GM19238 (cell line): ENCODE results near the gene C2CD2.

Experiments
- DNase-seq: peaks from one replicate; pipeline ENCODE4 v3.0.0; 2011; ENCODE audit warnings: low spot score; ENCODE audit not compliant: insufficient read length

Gene C2CD2

GRCh38 chr21:41914965-41915364 lies 38.9 kb downstream of the C2CD2 start:
- DNase-seq: no peak

DNA sequence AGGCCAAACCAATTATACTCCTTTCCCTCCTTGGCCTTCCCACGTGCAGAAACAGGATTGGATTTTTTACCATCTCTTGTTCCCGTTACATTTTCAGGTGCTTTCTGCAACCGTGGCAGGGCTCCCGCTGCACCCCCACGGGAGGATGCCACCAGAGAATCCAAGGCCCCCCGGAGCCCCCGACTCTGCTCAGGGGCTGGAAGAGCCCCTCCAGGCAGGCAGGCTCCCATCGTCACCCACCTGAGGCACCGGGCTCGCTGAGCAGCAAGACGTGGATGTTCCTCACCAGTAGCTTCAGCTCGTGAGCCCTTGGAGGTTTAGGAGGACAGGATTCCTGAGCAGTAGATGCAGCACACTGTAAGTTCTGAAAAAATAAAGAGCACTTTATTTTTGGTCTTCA lies 39.5 kb downstream of the C2CD2 start:
- no peak for DNase-seq

GRCh38 chr21:41913230-41913629 lies 40.6 kb downstream of the C2CD2 start:
- DNase-seq: no peak

DNA sequence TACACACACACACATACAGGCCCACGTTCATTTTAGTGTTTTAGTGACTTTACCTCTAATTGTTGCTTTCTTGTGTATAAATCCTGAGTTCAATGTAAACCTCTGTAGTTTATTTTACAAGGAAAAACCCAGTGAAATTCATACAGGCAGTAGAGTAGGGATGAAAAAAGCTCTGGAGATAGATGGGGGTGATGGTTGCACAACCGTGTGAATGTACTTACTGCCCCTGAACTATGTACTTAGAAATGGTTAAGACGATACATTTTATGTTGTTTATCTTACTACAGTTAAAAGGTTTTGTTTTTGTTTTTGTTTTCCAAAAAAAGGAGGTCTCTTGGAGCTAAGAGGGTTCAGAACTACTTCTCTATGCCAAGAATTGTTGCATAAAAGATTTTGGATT lies 45.0 kb downstream of the C2CD2 start:
- no peak for DNase-seq

- DNase-seq: no peak
These were observed 46.1 kb downstream of the C2CD2 start for GRCh38 chr21:41907496-41908258.

GRCh38 chr21:41906770-41907169 lies 47.0 kb downstream of the C2CD2 start:
- DNase-seq: no peak

- no peak for DNase-seq
These were observed 50.1 kb downstream of the C2CD2 start for GRCh38 chr21:41903559-41904351.

DNA sequence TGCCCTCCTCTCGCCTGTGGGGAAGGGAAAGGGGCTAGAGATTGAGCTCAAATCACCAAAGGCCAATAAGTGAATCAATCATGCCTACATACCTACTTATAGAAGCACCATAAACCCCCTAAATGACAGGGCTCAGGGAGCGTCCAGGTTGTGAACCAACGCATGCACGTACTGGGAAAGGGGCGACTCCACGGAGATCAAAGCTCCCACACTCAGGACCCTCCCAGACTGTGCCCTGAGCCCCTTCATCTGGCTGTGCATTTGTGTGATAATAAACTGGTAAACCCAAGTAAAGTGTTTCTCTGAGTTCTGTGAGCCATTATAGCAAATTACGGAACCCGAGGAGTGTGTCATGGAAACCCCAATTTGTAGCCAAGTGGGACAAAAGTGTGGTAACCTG lies 50.9 kb downstream of the C2CD2 start:
- no peak for DNase-seq

- DNase-seq: no peak
These were observed 52.0 kb downstream of the C2CD2 start for GRCh38 chr21:41901782-41902181.

- DNase-seq: no peak
These were observed 52.7 kb downstream of the C2CD2 start for GRCh38 chr21:41901099-41901498.

DNA sequence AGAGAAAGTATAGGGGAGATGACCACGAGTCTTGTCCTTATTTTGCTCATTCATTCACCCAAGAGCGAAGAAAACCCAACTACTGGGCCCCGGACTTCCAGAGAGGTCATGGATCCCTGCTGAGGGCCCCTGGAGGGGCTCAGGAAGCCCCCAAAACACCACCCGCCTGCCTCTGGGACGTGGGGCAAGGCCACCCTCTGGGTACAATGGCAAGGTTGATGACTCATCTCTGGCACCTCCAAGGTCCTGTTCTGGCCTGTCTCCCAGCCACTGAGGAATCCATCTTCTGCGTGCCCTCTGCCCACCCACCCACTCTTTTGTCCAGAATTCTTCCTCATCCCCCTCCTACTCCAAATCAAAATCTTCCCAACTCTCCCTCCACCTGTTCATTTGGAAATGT lies 53.4 kb downstream of the C2CD2 start:
- no peak for DNase-seq

- DNase-seq: no peak
These were observed 54.2 kb downstream of the C2CD2 start for GRCh38 chr21:41899426-41900202.

DNA sequence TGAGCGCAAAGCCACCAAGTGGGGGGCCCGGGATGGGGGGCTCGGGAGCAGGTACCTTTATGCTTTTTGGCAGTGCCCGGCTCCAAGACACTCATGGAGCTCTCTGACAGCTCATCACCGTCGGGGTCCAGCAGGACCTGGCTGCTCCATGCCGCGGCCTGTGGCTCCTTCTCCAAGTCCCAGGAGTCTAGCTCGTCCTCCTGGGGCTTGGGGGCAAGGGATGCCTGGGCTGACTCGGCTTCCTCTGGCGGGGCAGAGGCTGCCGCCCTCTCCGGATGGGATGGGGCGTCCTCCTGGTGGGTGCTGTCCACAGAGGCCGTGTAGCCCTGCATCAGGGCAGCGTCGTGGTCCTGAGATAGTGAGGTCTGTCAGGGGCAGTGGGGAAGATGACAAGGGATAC lies 54.8 kb downstream of the C2CD2 start:
- no peak for DNase-seq

DNA sequence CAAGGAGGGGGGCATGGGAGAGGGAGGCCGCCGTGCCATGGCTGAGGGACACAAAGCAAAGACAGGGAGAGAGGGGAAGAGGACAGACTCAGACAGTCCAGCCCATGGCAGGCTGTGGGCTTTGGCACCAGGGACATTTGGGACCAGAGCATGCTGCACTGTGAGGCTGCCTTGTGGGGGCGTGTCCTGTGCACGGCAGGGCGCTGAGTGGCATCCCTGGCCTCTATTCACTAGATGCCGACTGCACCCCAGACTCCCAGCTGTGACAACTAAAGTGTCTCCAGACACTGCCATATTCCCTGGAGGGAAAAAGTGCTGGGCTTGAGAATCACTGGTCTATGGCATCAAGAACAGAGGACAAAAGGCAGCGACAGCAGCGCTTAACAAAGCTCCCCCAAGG lies 56.1 kb downstream of the C2CD2 start:
- DNase-seq: no peak

- DNase-seq: no peak
These were observed 56.7 kb downstream of the C2CD2 start for GRCh38 chr21:41897047-41897669.

GRCh38 chr21:41895643-41896493 lies 58.0 kb downstream of the C2CD2 start:
- DNase-seq: peak; percentile 57

- no peak for DNase-seq
These were observed 58.8 kb downstream of the C2CD2 start for GRCh38 chr21:41894922-41895557.

- DNase-seq: no peak
These were observed 59.3 kb downstream of the C2CD2 start for GRCh38 chr21:41894511-41894910.

DNA sequence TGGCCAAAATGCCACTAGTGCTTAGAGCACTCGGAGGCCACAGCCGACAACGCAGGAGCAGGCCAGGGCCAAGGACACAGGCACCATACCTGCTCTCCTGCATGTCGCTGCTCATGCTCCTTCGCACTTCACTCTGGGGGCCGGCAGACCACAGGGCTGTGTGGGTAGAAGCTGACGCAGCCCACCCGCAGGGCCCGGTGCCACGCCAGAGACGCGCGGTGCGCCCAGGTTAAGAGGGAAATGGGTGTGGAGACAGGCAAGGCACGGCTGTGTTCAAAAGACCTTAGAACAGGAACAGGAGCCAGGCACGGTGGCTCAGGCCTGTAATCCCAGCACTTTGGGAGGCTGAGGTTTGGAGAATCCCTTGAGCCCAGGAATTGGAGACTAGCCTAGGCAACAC lies 61.1 kb downstream of the C2CD2 start:
- DNase-seq: no peak

GRCh38 chr21:41891132-41891531 lies 62.7 kb downstream of the C2CD2 start:
- no peak for DNase-seq
